Testis (tissue), 2 donors: ENCODE data around the gene ZNF76.

Source experiments
- POLR2A ChIP-seq: fragments of 450-650 bp; IDR thresholded peaks from one replicate; pipeline ENCODE4 v1.6.1; 2017; ENCODE audit warnings: antibody characterized with exemption, mild to moderate bottlenecking, moderate library complexity
- TF ChIP-seq, protein P1 (sequence below), 3 experiments: fragments of 450-650 bp in 2 of 3; fragments of 200-600 bp in 1 of 3; sonication (generic) in 1 of 3; IDR thresholded peaks; one replicate each; pipeline ENCODE4 v1.5.1; 2016 to 2019; ENCODE audit warnings: antibody characterized with exemption in 3 of 3, mild to moderate bottlenecking in 2 of 3, moderate library complexity in 1 of 3

DNA sequence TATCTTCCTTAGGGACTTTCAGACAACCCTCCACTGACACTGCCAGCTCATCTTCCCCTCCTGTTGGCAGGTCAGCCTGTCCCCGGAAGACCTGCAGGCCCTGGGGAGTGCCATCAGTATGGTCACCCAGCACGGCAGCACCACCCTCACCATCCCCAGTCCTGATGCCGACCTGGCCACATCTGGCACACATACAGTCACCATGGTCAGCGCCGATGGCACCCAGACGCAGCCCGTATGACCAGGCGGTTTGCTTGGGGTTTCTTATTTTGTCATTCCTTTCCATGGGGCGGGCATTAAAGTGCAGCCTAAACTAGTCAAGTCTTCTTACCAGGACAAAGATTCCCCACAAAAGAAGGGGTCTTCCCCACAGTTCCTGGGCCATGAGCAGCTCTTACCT is 34.1 kb downstream of the ZNF76 start:
- no peak for TF ChIP-seq POLR2A
- TF ChIP-seq, protein P1, sequence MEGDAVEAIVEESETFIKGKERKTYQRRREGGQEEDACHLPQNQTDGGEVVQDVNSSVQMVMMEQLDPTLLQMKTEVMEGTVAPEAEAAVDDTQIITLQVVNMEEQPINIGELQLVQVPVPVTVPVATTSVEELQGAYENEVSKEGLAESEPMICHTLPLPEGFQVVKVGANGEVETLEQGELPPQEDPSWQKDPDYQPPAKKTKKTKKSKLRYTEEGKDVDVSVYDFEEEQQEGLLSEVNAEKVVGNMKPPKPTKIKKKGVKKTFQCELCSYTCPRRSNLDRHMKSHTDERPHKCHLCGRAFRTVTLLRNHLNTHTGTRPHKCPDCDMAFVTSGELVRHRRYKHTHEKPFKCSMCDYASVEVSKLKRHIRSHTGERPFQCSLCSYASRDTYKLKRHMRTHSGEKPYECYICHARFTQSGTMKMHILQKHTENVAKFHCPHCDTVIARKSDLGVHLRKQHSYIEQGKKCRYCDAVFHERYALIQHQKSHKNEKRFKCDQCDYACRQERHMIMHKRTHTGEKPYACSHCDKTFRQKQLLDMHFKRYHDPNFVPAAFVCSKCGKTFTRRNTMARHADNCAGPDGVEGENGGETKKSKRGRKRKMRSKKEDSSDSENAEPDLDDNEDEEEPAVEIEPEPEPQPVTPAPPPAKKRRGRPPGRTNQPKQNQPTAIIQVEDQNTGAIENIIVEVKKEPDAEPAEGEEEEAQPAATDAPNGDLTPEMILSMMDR (IDR thresholded peaks at IDR 0.05) = no peak
